Panc1 (cell line): ENCODE results near the gene CACNG6. TPM values are rescaled to one million over a fixed set of nuclear protein-coding genes. Genes with fewer than 3 reads are reported as not detected.

Experiments used
- ATAC-seq: fragments of 200-7000 bp; cut with Tn5 transposase; 2 replicates; pipeline ENCODE4 v1.9.1; 2020; ENCODE audit warnings: mild to moderate bottlenecking, moderate library complexity
- BruUV-seq: library from RNA; stranded (reverse); fragments of 400-500 nt; replicated peaks from 2 replicates; lab custom pipeline; 2021; lab: Mats Ljungman, UMichigan
- CTCF ChIA-PET: fragments of 300-600 bp; sonication (Branson Sonifier 250); formaldehyde crosslinking; loops from one replicate; lab custom pipeline; 2022; ENCODE audit warnings: antibody characterized with exemption; lab: Charles Lee
- POLR2A ChIA-PET: fragments of 300-600 bp; sonication (Branson Sonifier 250); formaldehyde crosslinking; loops from one replicate; lab custom pipeline; 2022; ENCODE audit warnings: antibody characterized with exemption; lab: Charles Lee
- DNase-seq: peaks from one replicate; pipeline ENCODE4 v3.0.0-alpha.2; 2010; ENCODE audit warnings: low read depth, low spot score
- H3K27ac ChIP-seq: 2 replicates; pipeline ENCODE4 v1.5.1; 2011; ENCODE audit warnings: mild to moderate bottlenecking, low read length, inconsistent platforms
- H3K27me3 ChIP-seq: fragments of 200-500 bp; sonication (Bioruptor generic); 2 replicates; pipeline ENCODE4 v1.6.0; 2014; ENCODE audit warnings: low read length, inconsistent platforms; ENCODE audit not compliant: control insufficient read depth, insufficient read depth
- H3K36me3 ChIP-seq: fragments of 200-500 bp; sonication (Bioruptor generic); 2 replicates; pipeline ENCODE4 v1.5.1; 2014; ENCODE audit warnings: inconsistent platforms, mild to moderate bottlenecking, low read length, moderate library complexity; ENCODE audit not compliant: control insufficient read depth, insufficient read depth
- H3K4me1 ChIP-seq: 2 replicates; pipeline ENCODE4 v1.5.1; 2011; ENCODE audit warnings: inconsistent platforms, mild to moderate bottlenecking, low read length, moderate library complexity; ENCODE audit not compliant: control insufficient read depth, insufficient read depth
- H3K4me3 ChIP-seq, 2 experiments: 2 replicates each; pipeline ENCODE4 v1.5.1; 2011 to 2012; ENCODE audit warnings: low read depth in 2 of 2, low read length in 2 of 2, mild to moderate bottlenecking in 2 of 2, inconsistent platforms in 1 of 2, moderate library complexity in 1 of 2
- H3K9me3 ChIP-seq: fragments of 200-500 bp; sonication (Bioruptor generic); 2 replicates; pipeline ENCODE4 v1.5.1; 2014; ENCODE audit warnings: low read depth, mild to moderate bottlenecking, inconsistent platforms, low read length, moderate library complexity; ENCODE audit not compliant: control insufficient read depth, insufficient read depth
- POLR2AphosphoS5 ChIP-seq: IDR thresholded peaks from 2 replicates; pipeline ENCODE4 v1.6.1; 2012; ENCODE audit warnings: mild to moderate bottlenecking, low read depth, low read length, moderate library complexity
- SIN3A ChIP-seq: IDR thresholded peaks from 2 replicates; pipeline ENCODE4 v1.6.1; 2012; ENCODE audit warnings: low read depth, mild to moderate bottlenecking, low read length, moderate library complexity, borderline replicate concordance; ENCODE audit not compliant: insufficient read depth
- TCF7L2 ChIP-seq: IDR thresholded peaks from 2 replicates; pipeline ENCODE4 v1.6.1; 2011; ENCODE audit warnings: mild to moderate bottlenecking, low read depth, low read length, inconsistent platforms
- in situ Hi-C: cut with HindIII; loops from 2 replicates; pipeline ENCODE4 v1.10.0; 2016; ENCODE audit warnings: low sequenced_read_pairs, low pct_unique_long_range_greater_than_20kb
- intact Hi-C: fragments of 100-400 bp; cut with micrococcal nuclease; formaldehyde crosslinking; loops from one replicate; pipeline ENCODE4 v1.10.0; 2022; ENCODE audit not compliant: unreplicated experiment
- total RNA-seq: library from RNA; stranded (reverse); gene quantifications from one replicate; pipeline ENCODE4 v1.2.1, GENCODE V29; 2021; ENCODE audit not compliant: unreplicated experiment
- TF ChIP-seq, protein P1 (sequence below): fragments of 450-650 bp; IDR thresholded peaks from 2 replicates; pipeline ENCODE4 v1.5.1; 2017; ENCODE audit warnings: mild to moderate bottlenecking
- TF ChIP-seq, protein P2 (sequence below), 2 experiments: IDR thresholded peaks; 2 replicates each; pipeline ENCODE4 v1.6.1; 2011 to 2012; ENCODE audit warnings: low read depth in 2 of 2, control low read depth in 1 of 2, low read length in 1 of 2, mild to moderate bottlenecking in 1 of 2, moderate library complexity in 1 of 2; ENCODE audit not compliant: insufficient read depth in 1 of 2

Gene CACNG6
- total RNA-seq, 1 experiment from 2014 or later = 14.6 TPM

DNA sequence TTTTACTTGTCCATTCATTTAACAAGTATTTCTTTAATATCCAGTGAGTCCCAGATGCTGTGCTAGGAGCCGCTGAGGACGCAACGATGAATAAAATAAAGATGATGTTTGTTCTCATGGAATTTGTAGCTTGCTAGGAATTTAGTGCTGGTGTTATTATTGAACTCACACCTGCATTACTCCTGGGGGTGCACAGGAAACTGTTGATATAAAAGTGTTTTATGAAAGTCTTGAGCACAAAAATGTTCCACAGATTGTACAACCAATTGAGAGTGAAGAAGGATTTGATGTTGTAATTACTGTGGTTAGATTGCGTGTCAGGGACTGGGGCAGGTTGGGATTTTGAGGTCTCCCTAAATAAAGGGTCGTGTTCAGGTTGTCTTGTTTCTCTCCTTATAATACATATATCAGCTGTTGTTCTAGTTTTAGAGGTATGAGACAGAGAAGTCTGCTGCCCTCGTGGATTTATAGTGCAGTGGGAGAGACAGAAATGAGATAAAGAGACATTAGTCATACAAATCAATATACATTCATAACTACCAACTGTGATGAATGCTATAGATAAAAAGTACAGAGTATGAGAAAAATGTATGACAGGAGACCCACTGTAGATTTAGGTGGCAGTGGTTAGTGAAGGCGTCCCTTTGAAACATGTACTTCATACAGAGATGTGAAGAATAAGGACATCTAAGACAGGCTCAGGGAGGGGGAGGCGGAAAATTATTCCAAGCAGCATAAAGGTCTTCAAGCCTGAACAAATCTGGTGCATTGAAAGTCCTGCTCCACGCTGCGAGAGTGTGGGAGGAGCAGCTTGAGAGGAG lies 11.3 kb downstream of the CACNG6 start:
- no peak for DNase-seq
- no peaks in the 10 kb centered on the region for H3K27me3 ChIP-seq
- ChIA-PET POLR2A (interaction anchor here (0.7 to 1.7 kb wide), 4 partner anchors 9 to 89 kb away, joined by 3 to 6 read pairs (median 4); no protein-coding TSS in a partner anchor), CTCF (interaction anchor here (0.5 to 1.7 kb wide), 4 partner anchors 21 to 230 kb away, joined by 3 to 4 read pairs (median 4); partner anchors contain the start of gene PRKCG)
- no peaks in the 10 kb centered on the region for H3K9me3 ChIP-seq
- H3K36me3 ChIP-seq = no peaks in the 10 kb centered on the region
- intact Hi-C loops = no loop called here
- H3K4me1 ChIP-seq = peaks cover 50% of the 10 kb centered on the region
- peak; percentile 88 for ATAC-seq
- TF ChIP-seq POLR2AphosphoS5 (peak; percentile 68; the same call in 1 of the 2 replicates), SIN3A (no peak), TCF7L2 (peak; percentile 97)
- TF ChIP-seq, protein P1, sequence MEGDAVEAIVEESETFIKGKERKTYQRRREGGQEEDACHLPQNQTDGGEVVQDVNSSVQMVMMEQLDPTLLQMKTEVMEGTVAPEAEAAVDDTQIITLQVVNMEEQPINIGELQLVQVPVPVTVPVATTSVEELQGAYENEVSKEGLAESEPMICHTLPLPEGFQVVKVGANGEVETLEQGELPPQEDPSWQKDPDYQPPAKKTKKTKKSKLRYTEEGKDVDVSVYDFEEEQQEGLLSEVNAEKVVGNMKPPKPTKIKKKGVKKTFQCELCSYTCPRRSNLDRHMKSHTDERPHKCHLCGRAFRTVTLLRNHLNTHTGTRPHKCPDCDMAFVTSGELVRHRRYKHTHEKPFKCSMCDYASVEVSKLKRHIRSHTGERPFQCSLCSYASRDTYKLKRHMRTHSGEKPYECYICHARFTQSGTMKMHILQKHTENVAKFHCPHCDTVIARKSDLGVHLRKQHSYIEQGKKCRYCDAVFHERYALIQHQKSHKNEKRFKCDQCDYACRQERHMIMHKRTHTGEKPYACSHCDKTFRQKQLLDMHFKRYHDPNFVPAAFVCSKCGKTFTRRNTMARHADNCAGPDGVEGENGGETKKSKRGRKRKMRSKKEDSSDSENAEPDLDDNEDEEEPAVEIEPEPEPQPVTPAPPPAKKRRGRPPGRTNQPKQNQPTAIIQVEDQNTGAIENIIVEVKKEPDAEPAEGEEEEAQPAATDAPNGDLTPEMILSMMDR = no peak
- TF ChIP-seq, protein P2, sequence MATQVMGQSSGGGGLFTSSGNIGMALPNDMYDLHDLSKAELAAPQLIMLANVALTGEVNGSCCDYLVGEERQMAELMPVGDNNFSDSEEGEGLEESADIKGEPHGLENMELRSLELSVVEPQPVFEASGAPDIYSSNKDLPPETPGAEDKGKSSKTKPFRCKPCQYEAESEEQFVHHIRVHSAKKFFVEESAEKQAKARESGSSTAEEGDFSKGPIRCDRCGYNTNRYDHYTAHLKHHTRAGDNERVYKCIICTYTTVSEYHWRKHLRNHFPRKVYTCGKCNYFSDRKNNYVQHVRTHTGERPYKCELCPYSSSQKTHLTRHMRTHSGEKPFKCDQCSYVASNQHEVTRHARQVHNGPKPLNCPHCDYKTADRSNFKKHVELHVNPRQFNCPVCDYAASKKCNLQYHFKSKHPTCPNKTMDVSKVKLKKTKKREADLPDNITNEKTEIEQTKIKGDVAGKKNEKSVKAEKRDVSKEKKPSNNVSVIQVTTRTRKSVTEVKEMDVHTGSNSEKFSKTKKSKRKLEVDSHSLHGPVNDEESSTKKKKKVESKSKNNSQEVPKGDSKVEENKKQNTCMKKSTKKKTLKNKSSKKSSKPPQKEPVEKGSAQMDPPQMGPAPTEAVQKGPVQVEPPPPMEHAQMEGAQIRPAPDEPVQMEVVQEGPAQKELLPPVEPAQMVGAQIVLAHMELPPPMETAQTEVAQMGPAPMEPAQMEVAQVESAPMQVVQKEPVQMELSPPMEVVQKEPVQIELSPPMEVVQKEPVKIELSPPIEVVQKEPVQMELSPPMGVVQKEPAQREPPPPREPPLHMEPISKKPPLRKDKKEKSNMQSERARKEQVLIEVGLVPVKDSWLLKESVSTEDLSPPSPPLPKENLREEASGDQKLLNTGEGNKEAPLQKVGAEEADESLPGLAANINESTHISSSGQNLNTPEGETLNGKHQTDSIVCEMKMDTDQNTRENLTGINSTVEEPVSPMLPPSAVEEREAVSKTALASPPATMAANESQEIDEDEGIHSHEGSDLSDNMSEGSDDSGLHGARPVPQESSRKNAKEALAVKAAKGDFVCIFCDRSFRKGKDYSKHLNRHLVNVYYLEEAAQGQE (IDR thresholded peaks at IDR 0.05; ENCODE audit: insufficient read depth in 1 of 2, low read depth in 2 of 2, low read length in 1 of 2) = no peak; a peak in 1 of 4 replicates
- in situ Hi-C loops = no loop called here
- H3K27ac ChIP-seq = peak overlapping the region; percentile 94
- BruUV-seq = TSS peak; percentile 95
- peak overlapping the region in 1 of 2 experiments; percentile 5; a peak in 1 of 4 replicates for H3K4me3 ChIP-seq

DNA sequence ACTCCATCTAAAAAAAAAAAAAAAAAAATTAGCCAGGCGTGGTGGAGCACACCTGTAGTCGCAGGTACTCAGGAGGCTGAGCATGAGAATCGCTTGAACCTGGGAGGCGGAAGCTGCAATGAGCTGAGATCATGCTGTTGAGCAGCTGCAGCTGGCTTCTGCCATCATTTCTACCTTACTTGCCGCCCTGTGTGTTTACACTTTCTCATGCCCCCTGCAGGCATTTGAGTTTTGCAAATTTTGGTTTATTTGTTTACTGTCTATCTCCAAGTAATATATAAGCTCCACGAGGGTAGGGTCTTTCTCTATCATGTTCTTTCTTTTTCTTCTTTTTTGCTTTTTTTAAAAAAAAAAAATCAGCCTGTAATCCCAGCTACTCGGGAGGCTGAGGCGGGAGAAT lies 18.0 kb downstream of the CACNG6 start:
- Histone ChIP-seq H3K4me1 (peaks cover 30% of the 10 kb centered on the region), H3K4me3 (no peak overlapping the region), H3K27ac (peak overlapping the region; percentile 93), H3K36me3 (no peaks in the 10 kb centered on the region), H3K27me3 (no peaks in the 10 kb centered on the region), H3K9me3 (no peaks in the 10 kb centered on the region)
- intact Hi-C loops = no loop called here
- no TSS peak for BruUV-seq
- ChIA-PET CTCF (interaction anchor here (0.7 kb wide), 1 partner anchor 237 kb away, joined by 3 read pairs; no protein-coding TSS in a partner anchor), POLR2A (interaction anchor here (0.6 kb wide), 2 partner anchors 27 to 138 kb away, joined by 5 read pairs; no protein-coding TSS in a partner anchor)
- in situ Hi-C loops = no loop called here
- TF ChIP-seq, protein P2 (IDR thresholded peaks at IDR 0.05; ENCODE audit: insufficient read depth in 1 of 2, low read depth in 2 of 2, low read length in 1 of 2) = no peak
- TF ChIP-seq, protein P1 = no peak
- TF ChIP-seq POLR2AphosphoS5 = no peak
- TF ChIP-seq SIN3A = no peak
- TF ChIP-seq TCF7L2 = no peak
- ATAC-seq (no peak), DNase-seq (no peak)
